Activated CD8-positive, alpha-beta memory T cell treated with anti-CD3 and anti-CD28 coated beads for 48 hours (primary cell): Measurements from ENCODE around the gene FHAD1.
"Not testable (repeated sequence)": the region's sequence is repeated elsewhere in the genome, so short reads cannot be mapped to it uniquely, and the experiment has no call there.

Source experiments
- DNase-seq, 3 experiments: peaks; one replicate each; pipeline ENCODE4 v3.0.0-alpha.2; 2020; ENCODE audit warnings: low read depth in 2 of 3, low spot score in 2 of 3

Gene FHAD1

DNA sequence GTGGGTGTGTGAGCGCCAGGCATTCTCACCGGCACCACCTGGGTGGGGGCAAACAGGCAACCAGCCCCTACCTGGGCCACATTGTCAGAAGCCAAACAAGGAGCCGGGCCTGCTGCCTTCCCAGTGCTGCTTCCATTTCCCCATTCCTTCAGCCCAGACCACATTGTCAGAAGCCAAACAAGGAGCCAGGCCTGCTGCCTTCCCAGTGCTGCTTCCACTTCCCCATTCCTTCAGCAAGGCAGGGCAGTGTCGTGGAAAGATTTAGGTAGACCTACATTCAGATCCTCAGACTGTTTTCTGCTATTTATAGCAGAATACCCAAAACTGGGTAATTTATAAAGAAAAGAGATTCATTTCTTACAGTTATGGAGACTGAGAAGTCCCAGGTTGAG is 115.7 kb downstream of the FHAD1 start:
- DNase-seq, result no peak

DNA sequence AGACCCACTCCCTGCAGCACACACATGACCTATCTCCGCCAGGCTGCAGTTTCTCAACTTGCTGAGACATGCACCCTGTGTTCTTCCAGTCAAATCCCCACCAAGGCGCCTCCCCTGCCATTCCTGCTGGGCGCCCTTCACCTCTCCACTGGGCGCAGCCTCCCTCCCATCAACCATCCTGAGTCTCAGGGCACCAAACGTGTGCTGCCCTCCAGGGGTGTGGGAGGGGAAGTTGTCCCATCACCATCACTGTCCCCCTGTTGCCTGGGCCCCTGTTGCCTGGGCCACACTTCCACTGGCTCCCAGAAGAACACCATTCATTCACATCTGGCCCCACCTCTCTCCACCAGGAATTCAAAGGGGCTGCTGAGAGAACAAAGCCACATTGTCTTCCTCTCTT is 117.7 kb downstream of the FHAD1 start:
- DNase-seq, result no peak

GRCh38 chr1:15368888-15369287 is 121.9 kb downstream of the FHAD1 start:
- DNase-seq, result no peak

DNA sequence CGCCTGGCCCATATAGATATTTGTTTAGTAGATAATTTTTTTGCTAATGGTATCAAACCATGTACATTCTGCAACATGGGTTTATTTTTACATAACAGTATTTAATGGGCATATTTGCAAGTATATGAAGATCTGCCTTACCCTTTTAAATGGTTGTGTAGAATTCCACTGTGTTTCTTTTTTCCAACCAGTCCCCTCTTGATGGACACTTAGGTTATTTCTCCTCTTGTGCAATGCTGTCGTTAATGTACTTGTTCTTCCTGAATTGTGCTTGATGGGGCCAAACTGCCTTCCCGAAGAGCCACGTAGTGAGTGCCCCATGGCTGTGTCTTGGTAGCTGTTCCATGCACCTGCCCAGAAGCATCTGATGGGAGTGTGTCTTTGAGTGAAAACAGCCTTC is 123.2 kb downstream of the FHAD1 start:
- DNase-seq, result no peak

GRCh38 chr1:15370781-15371520 is 123.9 kb downstream of the FHAD1 start:
- no peak for DNase-seq

DNA sequence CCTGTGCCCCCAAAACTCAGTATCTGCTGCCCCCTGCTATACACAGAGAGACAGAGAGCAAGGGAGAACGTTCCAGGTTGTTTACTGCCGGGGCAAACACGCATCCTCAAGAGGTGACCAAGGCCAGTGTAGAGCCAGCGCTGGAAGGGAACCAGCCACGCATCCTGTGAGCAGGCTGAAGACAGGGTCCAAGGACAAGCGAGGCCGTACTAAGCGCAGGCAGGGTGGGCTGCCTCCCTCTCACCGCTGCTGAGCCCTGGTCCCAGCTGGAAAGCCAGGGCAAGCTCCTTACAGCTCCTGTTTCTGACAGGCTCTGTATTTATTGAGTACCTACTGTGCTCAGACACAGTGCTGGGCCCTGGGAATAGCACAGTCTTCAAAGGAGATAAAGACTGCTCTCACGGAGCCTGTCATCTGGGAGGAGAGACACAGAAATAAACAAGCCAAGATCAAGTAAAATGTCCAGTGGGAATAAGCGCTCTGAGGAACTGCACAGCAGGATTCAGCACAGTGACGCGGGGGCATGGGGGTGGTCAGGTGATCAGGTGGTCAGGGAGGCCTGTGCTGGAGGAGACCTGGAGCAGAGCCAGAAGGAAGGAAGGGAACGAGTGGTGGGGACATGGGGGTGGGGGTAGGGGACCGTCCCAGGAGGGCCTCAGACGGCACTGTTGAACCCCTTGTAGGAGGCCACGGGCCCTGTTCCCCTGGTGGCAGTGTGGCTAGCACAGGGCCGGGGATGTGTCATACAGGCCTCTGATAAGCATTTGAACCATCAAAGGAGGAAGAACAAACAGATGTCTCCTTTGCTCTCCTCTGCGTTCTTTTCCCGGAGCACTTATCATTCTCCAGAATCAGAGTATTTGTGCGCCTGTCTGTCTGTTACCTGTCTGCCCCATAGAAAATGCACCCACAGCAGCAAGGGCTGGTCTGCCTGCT is 124.9 kb downstream of the FHAD1 start:
- no peak for DNase-seq

GRCh38 chr1:15378729-15379128 is 131.7 kb downstream of the FHAD1 start:
- no peak for DNase-seq

DNA sequence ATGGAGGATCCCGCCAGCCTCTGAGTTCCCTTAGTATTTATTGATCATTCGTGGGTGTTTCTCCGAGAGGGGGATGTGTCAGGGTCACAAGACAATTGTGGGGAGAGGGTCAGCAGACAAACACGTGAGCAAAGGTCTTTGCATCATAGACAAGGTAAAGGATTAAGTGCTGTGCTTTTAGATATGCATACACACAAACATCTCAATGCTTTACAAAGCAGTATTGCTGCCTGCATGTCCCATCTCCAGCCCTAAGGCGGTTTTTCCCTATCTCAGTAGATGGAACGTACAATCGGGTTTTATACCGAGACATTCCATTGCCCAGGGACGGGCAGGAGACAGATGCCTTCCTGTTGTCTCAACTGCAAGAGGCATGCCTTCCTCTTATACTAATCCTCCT is 132.1 kb downstream of the FHAD1 start:
- DNase-seq, result not testable (repeated sequence)

- DNase-seq, result no peak
Observed at GRCh38 chr1:15380601-15381508, 133.8 kb downstream of the FHAD1 start.

DNA sequence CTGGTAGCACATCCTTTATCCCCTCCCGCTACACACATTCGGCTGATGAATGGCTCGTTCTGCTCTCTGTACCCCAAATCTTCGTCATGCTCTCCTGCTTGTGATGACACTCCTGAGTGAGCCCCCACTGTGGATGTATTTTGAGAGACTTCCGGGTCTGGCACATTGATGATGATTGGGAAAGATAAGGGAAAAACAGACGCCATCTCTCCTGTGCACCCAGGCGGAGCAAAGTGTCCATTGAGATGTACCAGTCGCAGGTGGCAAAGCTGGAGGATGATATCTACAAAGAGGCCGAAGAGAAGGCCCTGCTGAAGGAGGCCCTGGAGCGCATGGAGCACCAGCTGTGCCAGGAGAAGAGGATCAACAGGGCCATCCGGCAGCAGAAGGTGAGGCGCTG is 134.8 kb downstream of the FHAD1 start:
- DNase-seq, result no peak

GRCh38 chr1:15382601-15383518 is 135.8 kb downstream of the FHAD1 start:
- no peak for DNase-seq

GRCh38 chr1:15383810-15384209 is 136.8 kb downstream of the FHAD1 start:
- no peak for DNase-seq

GRCh38 chr1:15384301-15384901 is 137.4 kb downstream of the FHAD1 start:
- DNase-seq, result no peak

DNA sequence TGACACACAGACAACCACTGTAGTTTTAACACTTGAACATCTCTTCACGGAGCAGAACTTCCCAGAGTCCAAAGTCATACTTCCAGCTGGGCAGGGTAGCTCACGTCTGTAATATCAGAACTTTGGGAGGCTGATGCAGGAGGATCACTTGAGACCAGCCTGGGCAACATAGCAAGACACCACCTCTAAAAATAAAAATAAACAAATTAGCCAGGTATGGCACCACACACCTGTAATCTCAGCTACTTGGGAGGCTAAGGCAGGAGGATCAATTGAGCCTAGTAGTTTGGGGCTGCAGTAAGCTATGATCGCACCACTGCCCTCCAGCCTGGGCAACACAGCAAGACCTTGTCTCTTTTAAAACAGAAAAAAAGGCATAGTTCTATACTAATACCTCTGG is 138.4 kb downstream of the FHAD1 start:
- no peak for DNase-seq

DNA sequence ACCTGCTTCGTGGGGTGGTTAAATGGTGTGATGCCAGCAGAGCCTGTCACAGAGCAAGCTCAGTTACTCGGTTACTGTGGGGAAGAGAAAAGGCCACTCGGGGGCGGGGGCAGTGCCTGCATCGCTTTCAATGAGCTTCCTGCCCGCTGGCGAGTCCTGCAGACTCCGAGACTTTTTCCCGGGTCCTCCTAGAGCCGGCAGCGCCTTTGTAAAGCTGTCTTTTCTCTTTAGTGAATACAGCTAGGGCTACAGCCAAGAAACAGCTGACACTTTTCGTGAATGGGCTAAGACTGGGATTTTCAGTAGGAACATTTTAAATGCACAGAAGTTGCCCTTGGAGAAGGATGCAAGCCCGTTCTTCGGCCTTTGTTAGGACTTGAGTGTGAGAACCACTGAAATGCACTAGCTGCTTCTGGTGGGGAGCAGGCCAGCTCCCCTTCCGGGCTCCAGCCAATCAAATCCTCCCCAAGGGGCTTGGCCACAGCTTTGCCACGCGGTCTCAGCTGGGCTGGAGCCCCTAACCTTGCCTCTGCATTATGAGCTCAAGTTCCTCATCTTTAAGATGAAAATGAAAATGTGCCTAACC is 139.2 kb downstream of the FHAD1 start:
- DNase-seq, result no peak

DNA sequence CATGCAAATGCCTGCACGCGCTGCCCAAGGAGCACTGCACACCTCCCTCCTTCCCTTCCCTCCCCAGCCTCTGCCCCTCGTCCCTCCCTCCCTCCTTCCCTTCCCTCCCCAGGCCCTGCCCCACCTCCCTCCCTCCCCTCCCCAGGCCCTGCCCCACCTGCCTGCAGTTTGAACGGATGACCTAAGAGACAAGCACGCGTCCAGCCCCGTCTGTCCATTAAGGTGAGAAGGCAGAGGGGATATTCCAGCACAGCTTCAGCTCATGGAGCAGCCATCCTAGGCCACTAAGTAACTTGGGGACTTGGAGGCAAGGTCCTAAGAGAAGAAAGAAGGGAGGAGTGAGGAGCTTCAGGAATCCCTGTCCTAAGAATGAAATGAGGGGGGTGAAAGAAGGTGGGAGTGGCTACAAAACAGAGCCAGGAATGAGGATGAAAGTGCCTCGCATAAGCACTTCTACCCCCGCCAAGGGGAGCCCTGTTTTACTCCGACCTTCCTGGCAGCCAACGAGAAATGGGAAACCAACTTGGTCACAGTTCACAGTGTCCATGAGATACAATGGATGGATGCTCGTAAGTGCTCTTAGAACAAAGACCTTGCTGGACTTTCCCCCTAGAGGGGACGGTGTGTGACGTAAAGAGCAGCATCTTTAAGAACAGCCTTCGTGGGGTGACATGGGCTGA is 141.3 kb downstream of the FHAD1 start:
- no peak for DNase-seq

DNA sequence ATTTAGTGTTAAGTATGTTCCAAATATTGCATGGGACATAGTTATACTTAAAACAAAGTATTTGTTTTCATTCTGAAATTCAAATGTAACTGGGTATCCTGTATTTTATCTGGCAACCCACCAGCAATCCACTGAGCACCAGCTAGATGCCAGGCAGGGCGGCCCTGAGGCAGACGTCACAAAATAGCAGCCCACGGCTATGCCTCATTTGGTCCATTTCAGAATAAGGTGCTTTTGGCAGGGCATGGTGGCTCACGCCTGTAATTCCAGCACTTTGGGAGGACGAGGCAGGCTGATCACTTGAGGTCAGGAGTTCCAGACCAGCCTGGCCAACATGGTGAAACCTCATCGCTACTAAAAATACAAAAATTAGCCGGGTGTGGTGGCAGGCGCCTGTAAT is 142.8 kb downstream of the FHAD1 start:
- not testable (repeated sequence) for DNase-seq

DNA sequence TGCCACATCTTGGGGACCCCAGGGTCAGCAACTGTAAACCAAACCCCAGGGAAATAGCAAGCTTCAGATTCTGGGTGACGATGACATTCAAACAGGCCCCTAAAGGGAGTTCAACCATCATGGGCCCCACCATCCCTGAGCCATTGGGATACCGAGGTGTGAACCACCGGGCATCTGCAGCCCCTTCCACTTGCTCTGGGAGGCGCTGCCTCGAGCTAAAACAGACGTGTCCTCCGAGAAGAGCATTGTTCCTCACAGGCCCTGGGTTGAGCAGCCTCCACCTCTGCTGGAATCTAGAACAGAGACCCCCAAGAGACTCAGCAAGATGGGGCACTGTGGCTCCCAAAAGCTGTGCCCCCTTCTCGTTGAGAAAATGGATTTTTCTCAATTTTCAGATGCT is 143.6 kb downstream of the FHAD1 start:
- no peak for DNase-seq

DNA sequence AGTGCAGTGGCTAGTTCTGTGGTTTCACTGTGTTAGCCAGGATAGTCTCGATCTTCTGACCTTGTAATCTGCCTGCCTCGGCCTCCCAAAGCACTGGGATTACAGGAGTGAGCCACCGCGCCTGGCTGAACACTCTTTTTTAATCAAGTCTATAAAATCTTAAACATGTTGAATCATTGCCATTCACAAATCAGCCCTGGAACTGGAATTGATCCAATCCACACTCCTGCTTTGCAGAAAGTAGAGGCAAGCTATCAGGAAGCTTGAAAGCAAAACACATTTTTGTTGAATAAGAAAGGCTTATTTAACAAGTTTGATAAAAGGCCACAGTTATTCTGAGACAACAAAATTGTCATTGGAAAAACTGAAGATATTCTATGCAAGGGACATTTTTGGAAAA is 144.3 kb downstream of the FHAD1 start:
- DNase-seq, result no peak
